Hematopoietic multipotent progenitor cell treated with erythropoietin and hydrocortisone succinate and interleukin-3 and kit ligand, for 4 days (in vitro differentiated cells): Measurements from ENCODE around the gene C19orf47.
A peak's percentile ranks its signal among the peaks of the same experiment; 100 is the strongest.
"Not testable (repeated sequence)": the region's sequence is repeated elsewhere in the genome, so short reads cannot be mapped to it uniquely, and the experiment has no call there.

Source experiments
- DNase-seq: peaks from one replicate; pipeline ENCODE4 v3.0.0-alpha.2; 2015

The C19orf47 gene

GRCh38 chr19:40376286-40376862 is 28.2 kb upstream of the C19orf47 start:
- DNase-seq: no peak

GRCh38 chr19:40374084-40374483 is 25.9 kb upstream of the C19orf47 start:
- no peak for DNase-seq

- no peak for DNase-seq
These were observed 23.6 kb upstream of the C19orf47 start for GRCh38 chr19:40371802-40372122.

GRCh38 chr19:40370997-40371801 is 23.0 kb upstream of the C19orf47 start:
- DNase-seq: peak; percentile 32

GRCh38 chr19:40370253-40370652 is 22.1 kb upstream of the C19orf47 start:
- not testable (repeated sequence) for DNase-seq

GRCh38 chr19:40369797-40370196 is 21.6 kb upstream of the C19orf47 start:
- no peak for DNase-seq

- DNase-seq: no peak
These were observed 19.6 kb upstream of the C19orf47 start for GRCh38 chr19:40367577-40368434.

GRCh38 chr19:40366697-40367561 is 18.7 kb upstream of the C19orf47 start:
- peak; percentile 29 for DNase-seq

GRCh38 chr19:40365613-40366401 is 17.6 kb upstream of the C19orf47 start:
- DNase-seq: peak; percentile 88

- peak; percentile 37 for DNase-seq
These were observed 16.8 kb upstream of the C19orf47 start for GRCh38 chr19:40365010-40365409.

- peak; percentile 83 for DNase-seq
These were observed 14.9 kb upstream of the C19orf47 start for GRCh38 chr19:40363069-40363468.

- no peak for DNase-seq
These were observed 14.0 kb upstream of the C19orf47 start for GRCh38 chr19:40362160-40362559.

- no peak for DNase-seq
These were observed 12.6 kb upstream of the C19orf47 start for GRCh38 chr19:40360708-40361241.

GRCh38 chr19:40360020-40360707 is 12.0 kb upstream of the C19orf47 start:
- no peak for DNase-seq

- DNase-seq: peak; percentile 87
These were observed 10.6 kb upstream of the C19orf47 start for GRCh38 chr19:40358773-40359172.

GRCh38 chr19:40357640-40358039 is 9.4 kb upstream of the C19orf47 start:
- DNase-seq: no peak

GRCh38 chr19:40356681-40357595 is 8.7 kb upstream of the C19orf47 start:
- no peak for DNase-seq

- no peak for DNase-seq
These were observed 7.9 kb upstream of the C19orf47 start for GRCh38 chr19:40355975-40356680.

GRCh38 chr19:40348961-40349507 is 837 bp upstream of the C19orf47 start:
- peak; percentile 59 for DNase-seq
